GM21367 (cell line): ENCODE results near the gene CX3CR1.

Source experiments
- ATAC-seq: cut with Tn5 transposase; IDR thresholded peaks from one replicate; pipeline ENCODE4 v1.9.1; 2021; ENCODE audit not compliant: unreplicated experiment

The CX3CR1 gene

GRCh38 chr3:39292961-39293360 is 13.1 kb upstream of the CX3CR1 start:
- no peak for ATAC-seq

- no peak for ATAC-seq
Observed at GRCh38 chr3:39291903-39292329, 12.1 kb upstream of the CX3CR1 start.

- ATAC-seq = no peak
Observed at GRCh38 chr3:39290255-39290654, 10.4 kb upstream of the CX3CR1 start.

- no peak for ATAC-seq
Observed at GRCh38 chr3:39289107-39289506, 9.3 kb upstream of the CX3CR1 start.

GRCh38 chr3:39288300-39288808 is 8.5 kb upstream of the CX3CR1 start:
- ATAC-seq = peak; percentile 94

- ATAC-seq = no peak
Observed at GRCh38 chr3:39287216-39288164, 7.7 kb upstream of the CX3CR1 start.

- no peak for ATAC-seq
Observed at GRCh38 chr3:39286771-39287170, 6.9 kb upstream of the CX3CR1 start.

- no peak for ATAC-seq
Observed at GRCh38 chr3:39285332-39285731, 5.5 kb upstream of the CX3CR1 start.

GRCh38 chr3:39284457-39284881 is 4.6 kb upstream of the CX3CR1 start:
- no peak for ATAC-seq

- no peak for ATAC-seq
Observed at GRCh38 chr3:39282057-39282456, 2.2 kb upstream of the CX3CR1 start.

- no peak for ATAC-seq
Observed at GRCh38 chr3:39281533-39281932, 1.7 kb upstream of the CX3CR1 start.

GRCh38 chr3:39280571-39280970 is 735 bp upstream of the CX3CR1 start:
- no peak for ATAC-seq

- ATAC-seq = no peak
Observed at GRCh38 chr3:39278616-39278935, 1.3 kb downstream of the CX3CR1 start.

GRCh38 chr3:39277893-39278615 is 1.8 kb downstream of the CX3CR1 start:
- no peak for ATAC-seq

GRCh38 chr3:39276746-39277145 is 3.1 kb downstream of the CX3CR1 start:
- no peak for ATAC-seq

GRCh38 chr3:39275963-39276593 is 3.8 kb downstream of the CX3CR1 start:
- no peak for ATAC-seq

- ATAC-seq = no peak
Observed at GRCh38 chr3:39275052-39275451, 4.8 kb downstream of the CX3CR1 start.

- no peak for ATAC-seq
Observed at GRCh38 chr3:39273119-39273518, 6.7 kb downstream of the CX3CR1 start.

- no peak for ATAC-seq
Observed at GRCh38 chr3:39272191-39272590, 7.6 kb downstream of the CX3CR1 start.

GRCh38 chr3:39271363-39271914 is 8.4 kb downstream of the CX3CR1 start:
- no peak for ATAC-seq

GRCh38 chr3:39269528-39269927 is 10.3 kb downstream of the CX3CR1 start:
- ATAC-seq = no peak
